Suprapubic skin (tissue), 4 donors: ENCODE results near the gene OR52A5. TPM values are rescaled to one million over a fixed set of nuclear protein-coding genes. Genes with fewer than 3 reads are reported as not detected.

Source experiments
- DNase-seq, 2 donors: peaks; one replicate each; pipeline ENCODE4 v3.0.0-alpha.2; 2019; ENCODE audit warnings: low spot score in 2 of 2
- H3K27ac ChIP-seq: fragments of 200-600 bp; sonication (generic); one replicate; pipeline ENCODE4 v1.5.1; 2019
- H3K27me3 ChIP-seq: fragments of 200-600 bp; sonication (generic); one replicate; pipeline ENCODE4 v1.5.1; 2019
- H3K36me3 ChIP-seq: fragments of 200-600 bp; sonication (generic); one replicate; pipeline ENCODE4 v1.5.1; 2019
- H3K4me1 ChIP-seq: fragments of 200-600 bp; sonication (generic); one replicate; pipeline ENCODE4 v1.5.1; 2019
- H3K4me3 ChIP-seq: fragments of 200-600 bp; sonication (generic); one replicate; pipeline ENCODE4 v1.5.1; 2019; ENCODE audit warnings: mild to moderate bottlenecking
- H3K9me3 ChIP-seq: fragments of 200-600 bp; sonication (generic); one replicate; pipeline ENCODE4 v1.5.1; 2019
- EP300 ChIP-seq: sonication (generic); formaldehyde crosslinking; IDR thresholded peaks from one replicate; pipeline ENCODE4 v1.6.1; 2017; ENCODE audit warnings: antibody characterized with exemption
- POLR2A ChIP-seq, 2 donors: fragments of 450-650 bp; IDR thresholded peaks; one replicate each; pipeline ENCODE4 v1.6.1; 2017; ENCODE audit warnings: antibody characterized with exemption in 2 of 2, mild to moderate bottlenecking in 2 of 2, moderate library complexity in 2 of 2
- POLR2AphosphoS5 ChIP-seq, 3 donors: sonication (generic); formaldehyde crosslinking; IDR thresholded peaks; one replicate each; pipeline ENCODE4 v1.6.1; 2017; ENCODE audit warnings: antibody characterized with exemption in 3 of 3
- WGBS: methylation state at CpG from one replicate; pipeline ENCODE4 v1.1.5; 2018; 5-methylcytosine and 5-hydroxymethylcytosine counted together
- total RNA-seq, 4 donors: library from RNA; depleted of rRNA; stranded (reverse); fragments of >200 nt; gene quantifications; one replicate each; pipeline ENCODE4 v1.1.0, GENCODE V29; 2016
- TF ChIP-seq, protein P1 (sequence below), 2 donors: fragments of 200-600 bp in 1 of 2; fragments of 450-650 bp in 1 of 2; sonication (generic) in 1 of 2; IDR thresholded peaks; one replicate each; pipeline ENCODE4 v1.5.1; 2016 to 2019; ENCODE audit warnings: antibody characterized with exemption in 2 of 2, mild to moderate bottlenecking in 1 of 2, moderate library complexity in 1 of 2

OR52A5 gene
- total RNA-seq, 4 donors from 2014 or later = not detected

DNA sequence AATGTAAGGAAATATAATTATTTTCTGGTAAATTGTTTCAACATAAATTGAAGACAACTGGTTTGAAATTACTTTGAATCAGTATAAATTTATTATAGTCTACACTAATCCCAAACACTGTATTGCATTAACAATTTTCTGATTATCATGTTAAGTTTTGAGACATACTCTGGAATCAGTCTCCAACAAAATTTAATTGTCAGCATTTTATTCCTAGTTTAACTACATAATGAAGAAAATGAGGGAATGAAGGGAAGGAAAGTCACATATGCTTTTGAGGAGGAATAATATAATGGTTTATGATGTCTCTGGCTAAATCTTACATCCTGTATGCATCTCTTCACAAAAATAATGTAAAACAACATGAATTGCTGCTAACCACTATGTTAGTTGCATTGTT lies 54.6 kb downstream of the OR52A5 start:
- H3K4me1 ChIP-seq = no peaks in the 10 kb centered on the region
- no peaks in the 10 kb centered on the region for H3K9me3 ChIP-seq

DNA sequence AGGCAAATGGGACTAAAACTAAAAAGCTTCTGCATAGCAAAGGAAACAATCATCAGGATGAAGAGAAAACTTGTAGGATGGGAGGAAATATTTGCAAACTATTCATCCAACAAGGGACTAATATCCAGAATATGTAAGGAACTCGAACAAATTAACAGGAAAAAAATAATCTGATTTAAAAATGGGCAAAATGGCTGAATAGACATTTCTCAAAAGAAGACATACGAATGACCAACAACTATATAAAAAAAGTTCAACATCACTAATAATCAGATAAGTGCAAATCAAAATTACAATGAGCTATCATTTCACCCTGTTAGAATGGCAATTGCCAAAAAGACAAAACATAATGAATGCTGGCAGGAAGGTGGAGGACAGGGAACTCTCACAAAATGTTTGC lies 56.8 kb downstream of the OR52A5 start:
- no peaks in the 10 kb centered on the region for H3K9me3 ChIP-seq
- no peaks in the 10 kb centered on the region for H3K27me3 ChIP-seq
- TF ChIP-seq EP300 (no peak), POLR2AphosphoS5 (IDR thresholded peaks at IDR 0.05) (no peak), POLR2A (IDR thresholded peaks at IDR 0.05) (no peak)
- TF ChIP-seq, protein P1, sequence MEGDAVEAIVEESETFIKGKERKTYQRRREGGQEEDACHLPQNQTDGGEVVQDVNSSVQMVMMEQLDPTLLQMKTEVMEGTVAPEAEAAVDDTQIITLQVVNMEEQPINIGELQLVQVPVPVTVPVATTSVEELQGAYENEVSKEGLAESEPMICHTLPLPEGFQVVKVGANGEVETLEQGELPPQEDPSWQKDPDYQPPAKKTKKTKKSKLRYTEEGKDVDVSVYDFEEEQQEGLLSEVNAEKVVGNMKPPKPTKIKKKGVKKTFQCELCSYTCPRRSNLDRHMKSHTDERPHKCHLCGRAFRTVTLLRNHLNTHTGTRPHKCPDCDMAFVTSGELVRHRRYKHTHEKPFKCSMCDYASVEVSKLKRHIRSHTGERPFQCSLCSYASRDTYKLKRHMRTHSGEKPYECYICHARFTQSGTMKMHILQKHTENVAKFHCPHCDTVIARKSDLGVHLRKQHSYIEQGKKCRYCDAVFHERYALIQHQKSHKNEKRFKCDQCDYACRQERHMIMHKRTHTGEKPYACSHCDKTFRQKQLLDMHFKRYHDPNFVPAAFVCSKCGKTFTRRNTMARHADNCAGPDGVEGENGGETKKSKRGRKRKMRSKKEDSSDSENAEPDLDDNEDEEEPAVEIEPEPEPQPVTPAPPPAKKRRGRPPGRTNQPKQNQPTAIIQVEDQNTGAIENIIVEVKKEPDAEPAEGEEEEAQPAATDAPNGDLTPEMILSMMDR (IDR thresholded peaks at IDR 0.05) = no peak
- no peak overlapping the region for H3K27ac ChIP-seq
- WGBS = 75% methylated on average over 2 of the region's 2 CpGs
- H3K4me1 ChIP-seq = no peaks in the 10 kb centered on the region
- H3K4me3 ChIP-seq = no peak overlapping the region
- no peak for DNase-seq
- no peaks in the 10 kb centered on the region for H3K36me3 ChIP-seq

More for the DNA sequence above, 54.6 kb downstream of the OR52A5 start:
- TF ChIP-seq, protein P1 (IDR thresholded peaks at IDR 0.05) = no peak
- no peak for TF ChIP-seq POLR2AphosphoS5 (IDR thresholded peaks at IDR 0.05)
- no peak for TF ChIP-seq POLR2A (IDR thresholded peaks at IDR 0.05)
- no peak for TF ChIP-seq EP300
- no peak for DNase-seq
- Histone ChIP-seq H3K4me3 (no peak overlapping the region), H3K36me3 (no peaks in the 10 kb centered on the region), H3K27me3 (no peaks in the 10 kb centered on the region), H3K27ac (no peak overlapping the region)

Other genes starting within 250 kb of the OR52A5 start
- gene OR51A7, start 234.6 kb downstream of the OR52A5 start, total RNA-seq = not detected
- gene OR51G2, start 219.0 kb downstream of the OR52A5 start, total RNA-seq = not detected
- gene OR51G1, start 214.0 kb downstream of the OR52A5 start, total RNA-seq = not detected
- not detected for gene OR51A4, start 190.8 kb downstream of the OR52A5 start, total RNA-seq
- gene OR51A2, start 182.6 kb downstream of the OR52A5 start, total RNA-seq = not detected
- not detected for gene OR51L1, start 143.5 kb downstream of the OR52A5 start, total RNA-seq
- gene OR52J3, start 91.8 kb downstream of the OR52A5 start, total RNA-seq = not detected
- not detected for gene OR52E2, start 78.7 kb downstream of the OR52A5 start, total RNA-seq
- not detected for gene OR52E1, start 68.8 kb downstream of the OR52A5 start, total RNA-seq
- gene OR52A1, start 16.4 kb upstream of the OR52A5 start, total RNA-seq = not detected
- gene OR51V1, start 62.3 kb upstream of the OR52A5 start, total RNA-seq = not detected
- 10 to 100 TPM in 2 of 4 donors, 1 to 10 TPM in 2; 3.7 to 45.8 (median 15.2) TPM for gene HBB, start 88.7 kb upstream of the OR52A5 start, total RNA-seq
- gene HBD, start 96.1 kb upstream of the OR52A5 start, total RNA-seq = not detected
- not detected for gene HBG1, start 111.5 kb upstream of the OR52A5 start, total RNA-seq
- not detected for gene HBG2, start 116.4 kb upstream of the OR52A5 start, total RNA-seq
- gene HBE1, start 131.6 kb upstream of the OR52A5 start, total RNA-seq = 1 to 10 TPM in 1 of 4 donors, not detected in 3; 1.9 TPM
- gene OR51B4, start 163.6 kb upstream of the OR52A5 start, total RNA-seq = not detected
- gene OR51B2, start 185.9 kb upstream of the OR52A5 start, total RNA-seq = not detected
- not detected for gene OR51B5, start 205.2 kb upstream of the OR52A5 start, total RNA-seq
- gene OR51B6, start 213.2 kb upstream of the OR52A5 start, total RNA-seq = not detected
- not detected for gene OR51M1, start 245.5 kb upstream of the OR52A5 start, total RNA-seq